ENCODE measurements around the gene ULBP2.

DNA sequence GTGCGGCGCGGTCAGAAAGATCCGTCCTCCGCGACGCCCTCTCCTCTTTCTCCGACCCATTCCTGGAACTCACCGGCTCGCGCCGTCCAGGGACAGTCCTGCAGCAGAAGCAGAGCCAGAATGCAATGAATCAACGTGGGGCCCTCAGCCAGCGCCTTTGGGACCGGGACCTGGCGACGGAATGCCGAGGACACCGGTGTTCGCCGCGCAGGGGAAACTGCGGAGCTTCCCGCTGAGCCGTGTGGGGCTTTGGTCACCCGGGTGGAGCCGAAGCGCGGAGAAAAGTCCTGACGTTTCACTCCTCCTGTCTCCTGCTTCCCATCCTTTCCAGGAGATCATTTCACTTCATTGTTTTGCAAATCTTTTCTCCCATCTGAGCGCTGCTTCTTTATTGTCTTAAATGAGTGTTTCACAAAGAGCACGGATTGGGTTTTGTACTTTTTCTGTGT is 48.4 kb downstream of the ULBP2 start:
- TF ChIP-seq, protein P1, sequence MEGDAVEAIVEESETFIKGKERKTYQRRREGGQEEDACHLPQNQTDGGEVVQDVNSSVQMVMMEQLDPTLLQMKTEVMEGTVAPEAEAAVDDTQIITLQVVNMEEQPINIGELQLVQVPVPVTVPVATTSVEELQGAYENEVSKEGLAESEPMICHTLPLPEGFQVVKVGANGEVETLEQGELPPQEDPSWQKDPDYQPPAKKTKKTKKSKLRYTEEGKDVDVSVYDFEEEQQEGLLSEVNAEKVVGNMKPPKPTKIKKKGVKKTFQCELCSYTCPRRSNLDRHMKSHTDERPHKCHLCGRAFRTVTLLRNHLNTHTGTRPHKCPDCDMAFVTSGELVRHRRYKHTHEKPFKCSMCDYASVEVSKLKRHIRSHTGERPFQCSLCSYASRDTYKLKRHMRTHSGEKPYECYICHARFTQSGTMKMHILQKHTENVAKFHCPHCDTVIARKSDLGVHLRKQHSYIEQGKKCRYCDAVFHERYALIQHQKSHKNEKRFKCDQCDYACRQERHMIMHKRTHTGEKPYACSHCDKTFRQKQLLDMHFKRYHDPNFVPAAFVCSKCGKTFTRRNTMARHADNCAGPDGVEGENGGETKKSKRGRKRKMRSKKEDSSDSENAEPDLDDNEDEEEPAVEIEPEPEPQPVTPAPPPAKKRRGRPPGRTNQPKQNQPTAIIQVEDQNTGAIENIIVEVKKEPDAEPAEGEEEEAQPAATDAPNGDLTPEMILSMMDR (IDR thresholded peaks at IDR 0.05; ENCODE audit: low read depth, low read length), result no peak
- no peak for TF ChIP-seq EZH2phosphoT487 (IDR thresholded peaks at IDR 0.05; ENCODE audit: low read depth)

Measured in OCI-LY3 (cell line).